Neural cell (in vitro differentiated cells): Measurements from ENCODE around the gene OAT.

ENCODE experiments used
- EP300 ChIP-seq: fragments of 450-650 bp; conservative IDR thresholded peaks from 2 replicates; pipeline ENCODE4 v1.6.1; 2014; ENCODE audit warnings: antibody characterized with exemption, mild to moderate bottlenecking, moderate library complexity; ENCODE audit not compliant: poor library complexity, severe bottlenecking
- POLR2AphosphoS5 ChIP-seq: IDR thresholded peaks from 2 replicates; pipeline ENCODE4 v1.6.1; 2012
- TF ChIP-seq, protein P1 (sequence below): fragments of 450-650 bp; IDR thresholded peaks from 2 replicates; pipeline ENCODE4 v1.5.1; 2014; ENCODE audit warnings: antibody characterized with exemption, mild to moderate bottlenecking, moderate library complexity; ENCODE audit not compliant: poor library complexity, severe bottlenecking

DNA sequence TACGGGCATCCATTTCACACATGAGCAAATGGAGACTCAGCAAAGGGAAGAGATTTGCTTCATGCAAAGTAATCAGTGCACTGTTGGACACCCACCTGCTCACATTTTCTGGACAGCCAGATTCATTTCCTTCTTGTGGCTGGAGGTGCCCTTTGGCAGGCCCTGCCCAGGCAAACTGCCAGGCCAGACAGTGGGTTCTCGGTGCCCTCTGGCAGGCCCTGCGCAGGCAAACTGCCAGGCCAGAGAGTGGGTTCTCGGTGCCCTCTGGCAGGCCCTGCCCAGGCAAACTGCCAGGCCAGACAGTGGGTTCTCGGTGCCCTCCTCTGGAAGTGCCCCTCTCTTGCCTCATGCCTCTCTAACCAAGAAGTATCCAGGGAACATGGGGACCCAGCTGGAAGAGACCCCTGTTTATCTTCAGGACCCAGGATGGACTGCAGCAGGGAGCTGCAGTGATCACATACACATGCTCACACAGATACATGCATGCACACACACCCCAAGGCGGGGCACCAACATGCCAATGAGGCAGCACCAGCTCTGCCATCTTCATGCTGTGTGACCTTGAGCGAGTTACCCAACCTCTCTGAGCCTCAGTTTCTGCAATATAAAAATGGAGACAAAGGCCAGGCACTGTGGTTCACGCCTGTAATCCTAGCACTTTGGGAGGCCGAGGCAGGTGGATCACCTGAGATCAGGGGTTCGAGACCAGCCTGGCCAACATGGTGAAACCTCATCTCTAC, 67.1 kb downstream of the OAT start:
- TF ChIP-seq, protein P1, sequence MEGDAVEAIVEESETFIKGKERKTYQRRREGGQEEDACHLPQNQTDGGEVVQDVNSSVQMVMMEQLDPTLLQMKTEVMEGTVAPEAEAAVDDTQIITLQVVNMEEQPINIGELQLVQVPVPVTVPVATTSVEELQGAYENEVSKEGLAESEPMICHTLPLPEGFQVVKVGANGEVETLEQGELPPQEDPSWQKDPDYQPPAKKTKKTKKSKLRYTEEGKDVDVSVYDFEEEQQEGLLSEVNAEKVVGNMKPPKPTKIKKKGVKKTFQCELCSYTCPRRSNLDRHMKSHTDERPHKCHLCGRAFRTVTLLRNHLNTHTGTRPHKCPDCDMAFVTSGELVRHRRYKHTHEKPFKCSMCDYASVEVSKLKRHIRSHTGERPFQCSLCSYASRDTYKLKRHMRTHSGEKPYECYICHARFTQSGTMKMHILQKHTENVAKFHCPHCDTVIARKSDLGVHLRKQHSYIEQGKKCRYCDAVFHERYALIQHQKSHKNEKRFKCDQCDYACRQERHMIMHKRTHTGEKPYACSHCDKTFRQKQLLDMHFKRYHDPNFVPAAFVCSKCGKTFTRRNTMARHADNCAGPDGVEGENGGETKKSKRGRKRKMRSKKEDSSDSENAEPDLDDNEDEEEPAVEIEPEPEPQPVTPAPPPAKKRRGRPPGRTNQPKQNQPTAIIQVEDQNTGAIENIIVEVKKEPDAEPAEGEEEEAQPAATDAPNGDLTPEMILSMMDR: no peak
- TF ChIP-seq POLR2AphosphoS5: no peak
- no peak for TF ChIP-seq EP300
